Measurements from ENCODE around the gene MFSD6. TPM values are rescaled to one million over a fixed set of nuclear protein-coding genes. Genes with fewer than 3 reads are reported as not detected.
A peak's percentile ranks its signal among the peaks of the same experiment; 100 is the strongest.

Gene MFSD6
- total RNA-seq, 1 donor from 2014 or later = 55.8 TPM

DNA sequence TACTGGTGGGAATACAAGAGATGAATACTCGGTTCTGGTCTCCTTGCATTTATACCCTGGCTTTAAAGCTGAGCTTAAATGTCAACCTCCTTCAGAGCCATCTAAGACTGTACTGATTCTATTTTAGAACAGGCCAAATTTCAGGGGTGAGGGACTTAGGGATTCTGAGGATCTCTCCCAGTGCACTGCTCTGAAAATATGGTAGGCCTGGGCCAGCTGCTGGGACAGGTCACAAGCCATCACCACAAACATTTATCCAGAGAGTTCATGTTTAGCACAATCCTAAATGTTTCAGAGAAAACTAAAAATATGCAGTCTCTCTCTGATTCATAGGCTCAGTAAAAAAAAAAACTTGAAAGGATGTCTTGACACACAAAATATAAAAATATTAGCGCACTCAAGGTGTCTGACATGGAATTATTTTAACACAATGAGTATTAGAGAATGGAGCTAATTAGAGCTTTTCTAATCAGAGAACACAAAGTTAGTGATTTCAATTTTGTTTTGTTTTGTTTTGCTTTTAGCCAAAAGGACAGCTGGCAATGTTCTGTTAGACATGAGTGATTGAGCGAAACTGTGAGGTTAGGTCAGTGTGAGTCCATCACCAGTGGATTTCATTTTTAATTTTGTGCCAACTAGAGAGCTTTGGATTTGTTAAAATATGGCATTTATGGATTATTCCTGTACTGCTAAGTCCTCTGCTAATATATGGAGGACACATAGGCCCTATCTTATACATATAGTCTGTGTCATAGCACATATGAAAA, 38.8 kb downstream of the MFSD6 start:
- Histone ChIP-seq H3K9me3 (no peaks in the 10 kb centered on the region), H3K27me3 (no peaks in the 10 kb centered on the region), H3K4me1 (no peaks in the 10 kb centered on the region), H3K4me3 (no peak overlapping the region), H3K27ac (peak overlapping the region; percentile 32), H3K36me3 (no peaks in the 10 kb centered on the region)
- TF ChIP-seq CTCF (IDR thresholded peaks at IDR 0.05) = no peak
- DNase-seq = no peak
- intact Hi-C loops (cut with DNase I) = no loop called here
- ATAC-seq = no peak

DNA sequence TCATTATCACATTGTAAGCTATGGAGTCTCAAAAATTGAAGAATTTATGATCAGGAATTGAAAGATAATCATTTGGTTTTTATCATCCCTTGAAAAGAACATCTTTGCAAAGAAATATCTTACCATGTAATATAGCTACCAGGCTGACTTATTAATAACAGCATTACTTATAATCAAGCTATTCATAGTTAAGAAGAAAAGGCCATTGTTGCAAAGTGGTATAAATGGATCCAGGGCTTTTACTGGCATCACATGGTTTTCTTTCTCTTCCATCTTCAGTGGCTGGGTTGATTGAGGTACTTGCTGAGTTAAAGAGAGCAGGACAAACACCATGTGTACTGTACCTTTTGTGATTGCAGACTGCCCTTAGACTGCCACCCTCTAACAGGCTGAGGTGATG, 39.6 kb downstream of the MFSD6 start:
- DNase-seq (no peak), ATAC-seq (no peak)
- TF ChIP-seq CTCF (IDR thresholded peaks at IDR 0.05) = no peak
- H3K4me1 ChIP-seq = no peaks in the 10 kb centered on the region
- no peaks in the 10 kb centered on the region for H3K9me3 ChIP-seq
- intact Hi-C loops (cut with DNase I) = no loop called here
- H3K27me3 ChIP-seq = no peaks in the 10 kb centered on the region
- H3K36me3 ChIP-seq = no peaks in the 10 kb centered on the region
- H3K27ac ChIP-seq = no peak overlapping the region
- H3K4me3 ChIP-seq = no peak overlapping the region

- Histone ChIP-seq H3K27me3 (no peaks in the 10 kb centered on the region), H3K36me3 (no peaks in the 10 kb centered on the region), H3K27ac (no peak overlapping the region), H3K9me3 (no peaks in the 10 kb centered on the region), H3K4me3 (no peak overlapping the region), H3K4me1 (no peaks in the 10 kb centered on the region)
- intact Hi-C loops (cut with DNase I) = no loop called here
- TF ChIP-seq CTCF (IDR thresholded peaks at IDR 0.05) = no peak
- ATAC-seq (no peak), DNase-seq (no peak)
These were observed 41.8 kb downstream of the MFSD6 start for GRCh38 chr2:190449925-190450324.

DNA sequence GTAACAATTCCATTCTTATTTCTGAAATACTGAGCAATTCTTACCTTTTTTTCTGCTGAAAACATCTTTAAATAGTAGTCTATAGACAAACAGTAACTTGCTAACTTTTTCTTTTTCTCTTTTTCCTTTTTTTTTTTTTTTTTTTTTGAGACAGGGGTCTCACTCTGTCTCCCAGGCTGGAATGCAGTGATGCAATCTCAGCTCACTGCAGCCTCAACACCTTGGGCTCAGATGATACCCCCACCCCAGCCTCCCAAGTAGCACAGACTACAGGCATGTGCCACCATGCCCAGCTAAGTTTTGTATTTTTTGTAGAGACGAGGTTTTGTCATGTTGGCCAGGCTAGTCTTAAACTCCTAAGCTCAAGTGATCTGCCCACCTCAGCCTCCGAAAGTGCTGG, 42.2 kb downstream of the MFSD6 start:
- H3K9me3 ChIP-seq = no peaks in the 10 kb centered on the region
- intact Hi-C loops (cut with DNase I) = no loop called here
- no peak for TF ChIP-seq CTCF (IDR thresholded peaks at IDR 0.05)
- H3K4me3 ChIP-seq = no peak overlapping the region
- H3K27ac ChIP-seq = no peak overlapping the region
- H3K27me3 ChIP-seq = no peaks in the 10 kb centered on the region
- no peaks in the 10 kb centered on the region for H3K36me3 ChIP-seq
- ATAC-seq (no peak), DNase-seq (no peak)
- no peaks in the 10 kb centered on the region for H3K4me1 ChIP-seq

GRCh38 chr2:190451561-190452176, 43.5 kb downstream of the MFSD6 start:
- H3K4me1 ChIP-seq = no peaks in the 10 kb centered on the region
- no peaks in the 10 kb centered on the region for H3K9me3 ChIP-seq
- TF ChIP-seq CTCF (IDR thresholded peaks at IDR 0.05) = no peak
- no peak overlapping the region for H3K4me3 ChIP-seq
- intact Hi-C loops (cut with DNase I) = no loop called here
- ATAC-seq (no peak), DNase-seq (no peak)
- no peak overlapping the region for H3K27ac ChIP-seq
- H3K36me3 ChIP-seq = no peaks in the 10 kb centered on the region
- no peaks in the 10 kb centered on the region for H3K27me3 ChIP-seq
